ENCODE measurements around the gene KRTAP6-1.

KRTAP6-1 gene, protein sequence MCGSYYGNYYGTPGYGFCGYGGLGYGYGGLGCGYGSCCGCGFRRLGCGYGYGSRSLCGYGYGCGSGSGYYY

GRCh38 chr21:30613836-30614235, at the start of gene KRTAP6-1:
KRTAP6-1 (minus strand) TSS chr21:30613930; CDS start chr21:30613904, 26 bp downstream.
- DNase-seq, result no peak

DNA sequence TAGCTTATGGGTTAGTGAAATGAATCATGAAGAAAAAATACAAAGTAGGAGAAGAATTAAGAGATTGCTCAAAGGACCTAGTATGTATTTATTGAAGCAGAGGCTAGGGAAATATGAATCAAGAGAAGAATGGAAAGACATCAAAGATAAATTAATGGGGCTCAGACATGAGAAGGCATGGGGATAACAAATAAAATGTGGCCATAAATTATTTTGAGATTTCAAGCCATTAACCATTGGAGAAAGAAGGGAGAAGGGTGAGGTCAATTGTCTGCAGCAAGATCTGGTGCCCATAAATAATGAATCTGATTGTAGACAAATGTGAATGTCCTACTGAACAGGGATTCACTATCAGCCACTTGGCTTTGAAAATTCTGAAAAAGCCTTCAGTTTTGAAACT, 39.2 kb upstream of the KRTAP6-1 start:
- no peak for DNase-seq

DNA sequence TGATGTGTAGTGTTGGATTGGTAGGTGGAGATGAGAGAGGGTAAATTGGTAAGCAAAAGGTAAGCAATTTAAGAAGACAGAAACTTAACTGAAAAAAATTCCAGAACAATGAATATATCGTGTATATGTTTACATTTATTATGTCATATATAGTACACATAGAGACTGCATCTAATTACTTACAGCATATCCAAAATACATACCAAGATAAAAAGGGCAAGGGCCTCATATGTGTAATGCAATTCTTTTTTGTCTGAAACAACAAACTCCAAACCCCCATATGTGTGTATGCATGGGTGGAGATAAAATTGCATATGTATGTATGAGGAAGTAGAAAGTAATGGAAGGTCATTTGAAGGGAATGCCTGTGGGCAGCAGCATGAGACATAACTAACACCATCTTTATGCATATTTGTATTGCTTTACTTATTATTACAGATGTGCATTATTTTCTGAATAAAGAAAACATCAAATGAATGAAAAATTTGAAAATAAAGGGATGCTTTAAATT, 33.2 kb upstream of the KRTAP6-1 start:
- DNase-seq, result no peak

DNA sequence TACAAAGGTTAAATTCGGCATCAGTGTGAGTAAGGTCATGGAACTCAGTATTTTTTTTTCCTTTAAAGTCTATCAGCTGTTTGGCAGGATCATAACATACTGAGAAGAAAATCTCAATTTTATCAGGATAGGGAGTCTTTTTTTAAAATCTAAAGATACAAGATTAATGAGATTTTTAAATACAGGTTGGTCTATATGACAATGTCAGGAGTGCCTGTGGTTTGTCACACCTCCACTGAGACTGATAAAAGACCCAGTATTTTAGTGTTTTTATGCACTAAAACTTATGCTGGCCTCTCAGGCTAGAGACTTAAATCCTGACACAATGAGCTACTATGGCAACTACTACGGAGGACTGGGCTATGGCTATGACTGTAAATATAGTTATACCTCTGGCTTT, 28.8 kb upstream of the KRTAP6-1 start, which contains the start of gene KRTAP20-3:
Gene KRTAP20-3, plus strand, starts transcription at position 301 of the 400 bp plus-strand sequence.
- DNase-seq, result no peak

GRCh38 chr21:30638686-30639085, 25.0 kb upstream of the KRTAP6-1 start:
- no peak for DNase-seq

DNA sequence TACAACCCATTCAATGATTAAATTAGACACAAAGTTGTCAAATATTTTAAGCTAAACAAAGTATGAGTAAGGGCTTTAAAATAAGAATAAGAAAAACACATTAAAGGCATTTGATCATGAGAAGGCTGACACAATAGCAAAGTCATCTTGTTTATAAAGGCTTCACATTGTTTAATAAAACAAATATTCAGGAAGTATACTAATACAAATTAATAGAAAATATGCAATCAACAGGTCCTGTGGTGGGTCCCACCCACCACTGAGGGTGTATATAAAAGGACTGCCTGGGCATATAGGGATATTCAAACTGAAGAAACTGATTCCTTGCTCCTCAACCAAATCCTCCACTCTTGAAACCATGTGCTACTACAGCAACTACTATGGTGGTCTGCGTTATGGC, 21.2 kb upstream of the KRTAP6-1 start, which contains the start of gene KRTAP20-2:
Gene KRTAP20-2, plus strand, starts transcription at position 301 of the 400 bp plus-strand sequence. Its CDS starts 58 bp downstream, at position 359.
- DNase-seq, result no peak

DNA sequence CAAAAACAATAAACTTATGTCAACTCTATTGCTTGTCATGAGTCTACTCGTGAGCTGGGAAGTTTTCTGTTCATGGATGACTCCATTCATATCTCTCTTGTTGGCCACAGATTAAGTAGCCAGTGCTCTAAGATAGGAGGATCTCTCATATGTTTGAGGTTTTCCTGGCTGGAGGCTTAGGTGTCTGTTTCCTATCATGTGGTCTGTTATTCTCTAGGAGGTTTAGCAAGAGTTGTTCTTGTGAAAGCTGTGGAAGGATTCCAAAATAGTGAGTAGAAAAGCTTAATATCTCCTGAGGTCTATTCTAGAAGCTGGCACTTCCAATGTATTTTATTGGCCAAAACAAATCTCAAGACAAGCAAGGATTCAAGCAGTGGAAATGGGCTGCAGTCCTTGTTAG, 15.5 kb upstream of the KRTAP6-1 start:
- DNase-seq, result no peak

GRCh38 chr21:30628109-30628508, 14.4 kb upstream of the KRTAP6-1 start:
- DNase-seq, result no peak

DNA sequence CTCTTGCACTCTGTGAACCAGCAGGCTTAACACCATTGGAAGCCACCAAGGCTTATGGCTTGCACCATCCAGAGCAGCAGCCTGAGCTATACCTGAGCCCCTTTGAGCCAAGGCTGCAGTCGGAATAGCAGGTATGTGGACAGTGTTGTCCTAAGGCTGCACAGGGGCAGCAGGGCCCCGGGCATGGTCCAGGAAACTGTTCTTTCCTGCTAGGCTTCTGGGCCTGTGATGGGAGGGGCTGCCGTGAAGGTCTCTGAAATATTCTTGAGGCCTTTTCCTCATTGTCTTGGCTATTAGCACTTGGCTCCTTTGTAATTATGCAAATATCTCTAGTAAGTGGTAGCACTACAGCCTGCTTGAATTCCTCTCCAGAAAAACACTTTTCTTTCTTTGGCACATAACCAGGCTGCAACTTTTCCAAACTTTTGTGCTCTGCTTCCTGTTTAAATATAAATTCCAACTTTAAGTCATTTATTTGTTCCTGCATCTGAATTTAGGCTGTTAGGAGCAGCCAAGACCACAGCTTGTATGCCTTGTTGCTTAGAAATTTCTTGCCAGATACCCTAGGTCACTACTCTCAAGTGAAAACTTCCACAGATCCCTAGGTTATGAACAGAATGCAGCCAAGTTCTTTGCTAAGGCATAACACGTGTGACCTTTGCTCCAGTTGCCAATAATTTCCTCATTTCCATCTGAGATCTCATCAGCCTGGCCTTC, 11.9 kb upstream of the KRTAP6-1 start:
- DNase-seq, result no peak

DNA sequence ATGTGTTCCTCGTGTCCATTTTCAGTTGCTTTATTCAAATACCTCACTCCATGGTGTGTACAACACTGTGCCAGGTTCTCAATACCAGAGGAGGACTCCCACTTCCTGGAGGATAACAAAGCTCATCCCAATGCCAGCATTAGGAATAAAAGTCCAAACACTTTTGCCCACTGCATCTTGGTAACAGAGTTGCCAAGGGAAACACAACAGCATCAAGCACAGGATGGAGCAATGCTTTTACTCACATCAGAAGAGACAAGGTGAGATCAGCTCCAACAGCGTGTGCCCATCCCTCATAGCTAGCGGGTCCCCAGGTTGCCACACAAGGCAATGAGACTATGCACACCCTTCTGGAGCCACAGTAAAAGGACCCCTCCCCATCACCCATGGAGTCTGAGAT, 9.6 kb upstream of the KRTAP6-1 start:
- no peak for DNase-seq

- no peak for DNase-seq
These were observed 6.8 kb upstream of the KRTAP6-1 start, which contains the start of gene KRTAP20-4 for GRCh38 chr21:30620522-30620921. KRTAP20-4 (plus strand) TSS chr21:30620627.

DNA sequence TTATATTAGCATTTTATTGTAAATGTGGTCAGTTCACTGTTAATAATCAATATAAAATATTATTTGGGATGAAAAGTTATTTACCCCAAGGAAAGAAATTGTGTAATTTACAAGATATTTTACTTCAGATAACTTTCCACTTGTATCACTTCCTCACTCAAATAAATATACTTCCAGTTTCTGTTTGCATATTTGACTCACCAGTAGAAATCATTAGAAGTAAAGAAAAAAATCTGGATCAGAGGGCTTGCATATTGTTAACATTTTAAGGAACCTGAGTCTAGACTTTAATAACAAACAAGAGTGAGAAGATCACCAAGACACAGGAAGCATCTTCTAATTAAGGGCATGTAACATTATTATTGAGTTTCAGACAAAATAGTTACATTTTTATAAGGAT, 6.3 kb upstream of the KRTAP6-1 start:
- DNase-seq, result no peak

DNA sequence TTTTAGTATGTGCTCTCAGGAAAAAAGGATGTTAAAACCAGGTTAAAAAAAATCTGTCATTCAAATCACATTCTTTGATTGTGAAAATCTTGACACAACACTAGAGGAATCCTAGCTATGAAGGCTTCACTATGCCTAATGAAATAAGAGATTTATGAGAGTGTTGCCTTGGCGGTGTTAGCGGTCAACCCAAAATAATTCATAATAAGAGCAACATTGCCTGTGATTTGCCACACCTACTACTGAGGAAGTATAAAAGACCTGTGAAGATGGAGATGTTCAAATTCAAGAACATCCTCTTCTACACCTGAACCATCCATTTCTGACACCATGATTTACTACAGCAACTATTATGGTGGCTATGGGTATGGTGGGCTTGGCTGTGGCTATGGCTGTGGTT, 2.4 kb upstream of the KRTAP6-1 start, which contains the start of gene KRTAP20-1:
Gene KRTAP20-1, plus strand, starts transcription at position 301 of the 400 bp plus-strand sequence. Its CDS starts 30 bp downstream, at position 331.
- DNase-seq, result no peak

DNA sequence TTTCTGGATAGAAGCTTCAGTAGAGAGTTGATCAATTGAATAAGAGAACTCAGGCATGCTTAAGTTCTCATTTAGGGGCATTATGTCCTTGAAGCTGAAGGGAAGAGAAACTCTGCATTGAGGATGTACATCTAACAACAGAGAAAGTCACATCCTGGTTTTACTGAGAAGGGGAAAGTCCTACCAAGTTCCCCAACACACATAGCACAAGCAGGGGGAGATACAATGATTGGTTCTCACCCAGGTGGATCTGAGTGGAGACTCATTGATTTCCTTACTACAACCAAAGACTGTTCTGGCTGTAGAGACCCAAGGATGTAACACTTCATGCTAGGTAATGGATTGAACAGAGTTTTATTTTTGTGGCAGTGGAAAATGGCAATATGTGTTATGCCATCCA, 1.5 kb upstream of the KRTAP6-1 start:
- DNase-seq, result no peak

- no peak for DNase-seq
These were observed 1.6 kb downstream of the KRTAP6-1 start for GRCh38 chr21:30612132-30612531.

DNA sequence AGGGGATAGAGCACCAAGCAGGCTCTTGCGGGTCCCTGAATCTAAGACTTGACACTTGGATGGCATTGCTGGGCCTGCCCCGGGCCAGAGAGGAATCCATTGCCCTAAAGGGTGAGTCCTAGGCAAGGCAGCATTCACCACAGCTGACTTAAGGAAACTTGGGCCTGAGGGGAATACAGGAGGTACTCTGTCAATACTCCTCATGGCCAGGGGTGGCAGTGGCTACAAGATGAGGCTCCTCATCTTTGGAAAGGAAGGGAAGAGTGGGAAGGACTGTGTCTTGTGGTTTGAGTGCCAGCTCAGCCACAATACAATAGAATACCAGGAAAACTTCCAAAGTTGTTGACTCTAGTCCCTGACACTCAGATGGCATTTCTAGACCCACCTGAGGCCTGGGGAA, 7.8 kb downstream of the KRTAP6-1 start:
- DNase-seq, result no peak

- no peak for DNase-seq
These were observed 12.9 kb downstream of the KRTAP6-1 start, which contains the start of gene KRTAP22-1 for GRCh38 chr21:30600787-30601186. KRTAP22-1 (plus strand) TSS chr21:30601087.

DNA sequence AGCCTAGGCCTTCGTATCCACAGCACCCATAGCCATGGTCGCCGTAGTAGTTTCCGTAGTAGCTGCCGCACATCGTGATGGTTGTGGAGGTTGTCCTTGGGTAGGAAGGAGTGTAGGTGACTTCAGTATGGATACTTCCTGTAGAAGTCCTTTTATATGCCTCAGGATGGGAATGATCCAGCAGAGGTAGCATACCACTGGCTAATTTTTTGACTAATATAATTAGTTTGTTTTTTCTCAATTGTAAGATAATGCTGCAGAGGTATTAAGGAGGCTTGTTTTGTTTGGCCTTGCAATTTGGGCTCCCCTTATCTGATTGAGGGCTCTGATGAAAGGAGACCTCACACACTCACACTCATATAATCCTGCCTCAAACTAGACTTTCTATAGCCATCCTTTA, 14.9 kb downstream of the KRTAP6-1 start, which contains the start of gene KRTAP6-2:
Gene KRTAP6-2, minus strand, starts transcription at position 101 of the 400 bp plus-strand sequence. Its CDS starts 28 bp downstream, at position 73.
- no peak for DNase-seq

- no peak for DNase-seq
These were observed 21.6 kb downstream of the KRTAP6-1 start, which contains the start of gene KRTAP6-3 for GRCh38 chr21:30592140-30592539. KRTAP6-3 (plus strand) TSS chr21:30592440; CDS start chr21:30592446, 6 bp downstream.

GRCh38 chr21:30590297-30590696, 23.4 kb downstream of the KRTAP6-1 start, which contains the start of gene KRTAP22-2:
KRTAP22-2 (minus strand) TSS chr21:30590397.
- no peak for DNase-seq

- no peak for DNase-seq
These were observed 30.9 kb downstream of the KRTAP6-1 start for GRCh38 chr21:30582870-30583269.

DNA sequence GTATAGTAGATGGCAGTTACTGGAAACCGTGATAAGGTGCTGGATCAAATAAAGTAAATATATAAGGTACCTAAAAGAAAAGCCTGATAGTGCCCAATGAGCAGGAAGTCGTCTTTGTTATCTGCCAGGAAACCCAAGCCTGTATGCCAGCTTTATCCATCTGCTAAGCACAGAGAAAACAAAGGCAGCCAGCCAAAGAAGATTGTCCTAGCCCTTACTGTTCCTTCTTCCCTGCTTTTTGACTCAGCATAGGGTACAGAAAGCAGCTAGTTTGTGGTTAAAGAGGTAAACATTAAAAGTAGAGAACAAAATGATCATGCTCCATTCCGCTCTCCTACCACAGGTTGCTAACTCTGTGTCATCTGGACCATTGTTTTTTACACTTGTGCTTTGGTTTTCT, 33.6 kb downstream of the KRTAP6-1 start:
- no peak for DNase-seq

GRCh38 chr21:30579346-30579745, 34.4 kb downstream of the KRTAP6-1 start:
- no peak for DNase-seq

GRCh38 chr21:30577766-30578165, 36.0 kb downstream of the KRTAP6-1 start:
- no peak for DNase-seq
